NCI-H2107 treated with DMSO at 0.1 percent for 48 hours (cell line): ENCODE data around the gene TPSD1.
"Not testable (repeated sequence)": the region's sequence is repeated elsewhere in the genome, so short reads cannot be mapped to it uniquely, and the experiment has no call there.

Experiments used
- DNase-seq: peaks from one replicate; lab custom pipeline; 2025; ENCODE audit not compliant: unreplicated experiment; lab: John Stamatoyannopoulos, UW

The TPSD1 gene

GRCh38 chr16:1220841-1221627, 34.8 kb upstream of the TPSD1 start:
- no peak for DNase-seq

DNA sequence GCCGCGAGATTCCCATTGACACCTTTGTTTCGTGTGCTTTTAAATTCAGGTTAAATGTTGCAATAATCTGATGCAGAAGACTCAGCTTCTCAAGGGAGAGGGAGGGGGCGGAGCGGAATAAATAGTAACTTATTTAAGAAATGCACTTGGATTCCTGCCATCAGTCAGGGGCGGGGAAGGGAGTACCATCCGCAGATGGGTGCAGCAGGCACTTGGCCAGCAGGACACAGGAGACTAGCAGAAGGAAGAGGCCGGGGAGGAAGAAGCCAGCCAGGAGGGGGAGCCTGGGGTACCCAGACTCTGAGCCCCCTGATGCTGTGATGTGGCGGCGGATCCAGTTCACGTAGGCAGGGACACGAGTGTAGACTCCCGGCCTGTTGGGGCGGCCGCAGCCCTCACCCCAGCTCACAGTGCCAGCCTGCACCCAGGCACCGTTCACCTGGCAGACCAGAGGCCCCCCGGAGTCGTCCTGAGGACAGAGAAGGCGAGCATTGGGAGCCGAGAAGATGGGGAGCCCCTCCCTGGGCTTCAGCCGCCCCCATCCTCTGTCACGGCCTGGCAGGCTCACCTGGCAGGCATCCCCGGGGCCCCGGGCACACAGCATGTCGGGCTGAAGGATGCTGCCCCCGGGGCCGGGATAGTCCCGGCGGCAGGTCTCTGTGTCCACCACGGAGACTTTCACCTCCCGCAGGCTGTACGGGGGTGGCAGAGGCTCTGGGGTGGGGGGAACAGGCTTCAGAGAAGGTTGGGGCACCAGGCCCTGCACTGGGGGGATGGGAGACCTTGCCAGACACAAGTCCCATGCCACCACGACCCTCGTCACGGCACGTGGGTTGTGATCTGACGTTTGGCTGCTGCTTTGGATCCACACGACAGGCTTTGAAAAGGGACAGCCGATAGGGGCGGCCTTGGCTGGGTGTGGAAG, 34.0 kb upstream of the TPSD1 start:
- DNase-seq: no peak

- no peak for DNase-seq
Observed at GRCh38 chr16:1222553-1223354, 33.1 kb upstream of the TPSD1 start.

DNA sequence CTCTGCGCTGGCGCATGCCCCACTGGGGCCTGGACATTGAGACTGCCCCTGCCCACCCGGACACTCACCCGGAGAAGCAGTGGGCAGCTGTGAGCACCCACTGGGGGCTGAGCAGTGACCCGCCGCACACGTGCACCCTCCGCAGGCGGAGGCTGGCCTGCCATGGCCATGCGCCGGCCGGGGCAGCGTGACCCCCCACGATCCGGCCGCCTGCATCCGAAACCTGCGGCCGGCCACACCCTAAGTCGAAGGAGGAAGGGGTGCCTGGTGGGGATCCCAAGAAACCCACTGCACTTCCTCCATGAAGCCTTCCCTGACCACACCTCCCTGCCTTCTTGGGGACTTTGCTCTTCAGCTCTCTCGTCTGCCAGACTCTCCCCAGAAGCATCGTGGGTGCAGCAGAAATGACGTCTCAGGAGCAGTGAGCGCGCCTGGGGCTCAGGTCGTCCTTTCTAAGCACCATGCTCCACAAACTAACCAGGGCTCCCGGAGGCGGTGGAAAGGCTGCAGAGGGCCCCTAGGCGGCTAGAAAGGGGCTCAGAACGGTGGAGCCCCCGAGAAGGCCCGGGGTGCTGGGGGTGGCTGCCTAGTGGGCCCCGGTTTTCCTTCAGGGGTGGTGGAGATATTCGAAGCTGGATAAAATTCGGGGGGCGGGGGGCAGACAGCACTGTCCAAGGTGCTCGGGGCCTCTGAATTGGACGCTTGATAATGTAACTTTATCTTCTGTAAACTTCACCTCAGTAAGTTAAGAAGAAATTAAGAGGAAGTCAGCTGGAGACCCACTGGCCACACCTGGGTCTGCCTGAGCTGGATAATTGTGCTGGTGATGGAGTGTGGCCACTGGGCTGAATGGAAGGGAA, 32.3 kb upstream of the TPSD1 start:
- DNase-seq: no peak

- DNase-seq: no peak
Observed at GRCh38 chr16:1224558-1224957, 31.3 kb upstream of the TPSD1 start.

DNA sequence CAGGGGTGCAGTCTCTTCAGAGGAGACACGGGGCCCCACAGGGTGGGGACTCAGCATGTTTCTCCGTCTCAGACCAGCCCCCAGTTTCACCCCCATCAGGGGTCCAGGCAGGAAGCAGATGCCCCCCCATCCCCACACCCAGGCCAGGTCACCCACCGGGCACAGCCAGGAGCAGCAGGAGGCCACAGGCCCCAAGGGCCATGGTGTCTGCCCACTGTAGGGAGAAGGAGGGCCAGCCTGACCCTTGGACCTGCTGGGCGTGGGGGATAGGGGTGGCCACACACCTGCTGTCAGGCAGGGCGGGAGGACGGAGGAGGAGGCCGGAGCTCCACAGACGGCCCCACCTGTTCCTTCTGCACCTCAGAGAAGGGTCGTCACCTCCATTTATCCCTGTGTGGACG, 30.8 kb upstream of the TPSD1 start, which contains the start of gene TPSG1:
Gene TPSG1, minus strand, starts transcription at position 218 of the 401 bp plus-strand sequence. Its CDS starts 16 bp downstream, at position 202.
- DNase-seq: no peak

- DNase-seq: not testable (repeated sequence)
Observed at GRCh38 chr16:1225728-1226311, 30.0 kb upstream of the TPSD1 start.

GRCh38 chr16:1226692-1227091, 29.2 kb upstream of the TPSD1 start:
- not testable (repeated sequence) for DNase-seq

DNA sequence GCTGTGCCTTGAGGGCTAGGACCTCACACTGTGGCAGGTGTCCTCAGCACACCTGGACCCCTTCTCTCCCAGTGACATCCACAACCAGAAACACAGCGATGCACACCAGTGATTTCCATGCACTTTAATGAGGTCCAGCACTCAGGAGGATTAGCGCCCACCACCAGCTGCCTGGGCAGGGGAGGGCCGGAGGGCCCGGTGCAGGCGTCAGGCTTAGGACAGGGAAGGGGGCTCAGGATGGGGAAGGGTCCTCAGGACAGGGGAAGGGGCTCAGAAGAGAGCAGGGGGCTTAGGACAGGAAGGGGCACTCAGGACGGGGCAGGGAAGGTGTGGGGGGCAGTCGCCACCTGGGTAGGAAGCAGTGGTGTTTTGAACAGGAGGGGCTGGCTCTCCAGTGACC, 27.6 kb upstream of the TPSD1 start:
- not testable (repeated sequence) for DNase-seq

DNA sequence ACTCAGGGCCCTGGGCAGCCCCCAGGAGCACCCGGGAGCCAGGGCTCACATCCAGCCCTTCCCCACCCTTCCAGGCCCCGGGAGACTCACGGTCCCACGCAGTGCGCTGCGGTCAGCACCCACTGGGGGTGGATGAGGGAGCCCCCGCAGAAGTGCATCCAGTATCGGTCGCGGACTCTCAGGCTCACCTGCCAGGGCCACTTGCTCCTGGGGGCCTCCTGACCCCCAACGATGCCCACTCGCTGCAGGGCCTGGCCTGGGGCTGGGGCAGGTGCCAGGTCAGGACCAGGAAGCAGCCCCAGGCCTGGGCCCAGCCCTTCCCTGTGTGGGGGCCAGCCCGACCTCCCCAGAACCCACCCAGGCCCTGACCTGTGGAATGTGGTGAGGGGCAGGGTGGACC, 26.4 kb upstream of the TPSD1 start:
- not testable (repeated sequence) for DNase-seq

DNA sequence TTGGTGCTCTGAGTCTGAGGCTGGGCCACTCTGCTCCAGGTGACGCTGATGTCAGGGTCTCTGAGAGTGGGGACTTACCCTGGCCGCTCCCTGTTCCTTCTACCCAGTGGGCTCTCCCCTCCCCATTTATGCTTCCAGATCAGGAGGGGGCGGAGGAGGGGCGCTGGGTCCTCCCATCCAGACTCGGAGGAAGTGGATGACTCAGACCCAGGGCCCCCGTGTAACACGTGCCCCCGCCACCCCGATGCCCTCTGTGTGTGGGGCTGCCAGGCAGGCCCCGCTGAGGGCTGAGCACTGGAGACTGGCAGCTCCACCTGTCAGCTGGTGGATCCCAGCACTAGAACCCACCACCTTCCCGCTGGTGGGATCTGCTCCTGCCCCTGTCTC, 25.8 kb upstream of the TPSD1 start, which contains the start of gene TPSB2:
Gene TPSB2, minus strand, starts transcription at position 101 of the 387 bp plus-strand sequence. CDS start 233 bp downstream, outside the sequence.
- not testable (repeated sequence) for DNase-seq

DNA sequence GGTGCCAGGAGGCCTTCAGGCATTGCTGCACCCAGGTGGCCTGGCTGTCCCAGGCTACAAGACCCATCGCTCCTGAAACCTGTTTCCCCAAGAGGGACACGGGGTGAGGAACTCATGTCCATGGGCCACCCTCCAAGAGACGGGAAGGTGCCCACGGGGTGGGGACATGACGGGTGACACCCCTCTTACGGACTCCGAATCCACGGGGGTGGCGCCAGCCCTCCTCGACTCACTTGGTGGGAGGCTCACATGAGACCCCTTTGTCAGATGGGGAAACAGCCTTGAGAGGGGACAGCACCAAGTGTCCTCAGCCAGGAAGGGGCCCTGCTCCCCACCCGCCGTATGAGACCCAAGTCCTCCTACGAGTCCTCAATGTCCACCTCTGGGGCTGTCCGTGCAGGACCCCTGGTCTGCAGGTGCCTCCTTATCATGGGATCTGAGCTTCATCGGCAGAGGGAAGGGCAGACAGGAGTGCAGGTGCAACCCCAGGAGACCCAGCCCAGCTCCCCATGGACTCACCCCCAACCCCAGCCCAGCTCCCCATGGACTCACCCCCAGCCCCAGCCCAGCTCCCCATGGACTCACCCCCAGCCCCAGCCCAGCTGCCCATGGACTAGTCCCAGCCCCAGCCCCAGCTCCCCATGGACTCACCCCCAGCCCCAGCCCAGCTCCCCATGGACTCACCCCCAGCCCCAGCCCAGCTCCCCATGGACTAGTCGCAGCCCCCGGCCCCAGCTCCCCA, 25.2 kb upstream of the TPSD1 start:
- not testable (repeated sequence) for DNase-seq

- DNase-seq: not testable (repeated sequence)
Observed at GRCh38 chr16:1231301-1231700, 24.6 kb upstream of the TPSD1 start.

DNA sequence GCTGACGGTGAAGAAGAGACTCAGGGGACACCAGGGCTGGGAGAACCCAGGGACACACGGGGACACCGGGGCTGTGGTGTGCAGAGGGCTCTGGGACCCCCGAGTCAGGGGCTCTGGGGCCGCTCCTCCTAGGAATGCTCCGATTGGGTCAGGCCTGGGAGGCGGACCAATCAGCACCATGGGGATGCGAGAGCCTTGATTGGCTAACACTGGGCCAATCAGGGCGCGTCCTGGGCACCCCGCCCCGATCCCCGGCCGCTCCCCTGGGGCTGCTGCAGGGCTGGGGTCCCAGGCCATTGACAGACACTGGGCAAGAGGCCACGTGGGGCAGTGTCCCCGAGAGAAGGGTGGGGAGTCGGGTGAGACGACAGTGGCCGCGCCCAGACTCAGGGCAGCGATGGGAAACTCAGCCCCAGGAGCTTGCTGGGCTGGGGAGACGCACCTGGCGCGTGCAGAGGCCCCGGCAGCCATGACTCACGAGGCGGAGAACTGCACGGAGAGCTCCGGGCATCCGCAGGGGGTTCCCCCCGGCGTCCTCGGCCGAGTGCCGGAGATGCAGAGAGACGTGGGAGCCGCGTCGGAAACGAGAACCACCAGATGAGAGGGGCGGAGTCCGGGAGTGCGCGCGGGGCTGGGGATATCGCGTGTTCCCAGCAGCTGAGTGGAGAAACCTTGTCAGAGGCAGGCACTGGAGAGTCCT, 23.7 kb upstream of the TPSD1 start:
- DNase-seq: not testable (repeated sequence)

GRCh38 chr16:1236659-1237058, 19.2 kb upstream of the TPSD1 start:
- DNase-seq: not testable (repeated sequence)

DNA sequence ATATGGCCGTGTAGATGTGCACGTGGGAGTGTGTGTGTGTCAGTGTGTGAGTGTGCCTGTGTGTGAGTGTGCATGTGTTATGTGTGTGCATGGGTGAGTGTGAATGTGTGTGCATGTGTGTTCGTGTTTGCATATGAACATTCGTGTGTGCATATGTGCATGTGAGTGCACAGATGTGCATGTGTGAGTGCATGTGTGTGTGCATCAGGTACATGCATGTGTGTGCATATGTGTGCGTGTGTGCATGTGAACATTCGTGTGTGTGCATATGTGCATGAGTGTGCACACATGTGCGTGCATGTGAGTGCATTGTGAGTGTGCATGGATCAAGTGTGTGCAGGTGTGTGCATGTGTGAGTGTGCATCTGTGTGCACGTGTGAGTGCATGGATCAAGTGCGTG, 17.9 kb upstream of the TPSD1 start:
- DNase-seq: no peak

GRCh38 chr16:1238909-1239308, 17.0 kb upstream of the TPSD1 start:
- DNase-seq: not testable (repeated sequence)

DNA sequence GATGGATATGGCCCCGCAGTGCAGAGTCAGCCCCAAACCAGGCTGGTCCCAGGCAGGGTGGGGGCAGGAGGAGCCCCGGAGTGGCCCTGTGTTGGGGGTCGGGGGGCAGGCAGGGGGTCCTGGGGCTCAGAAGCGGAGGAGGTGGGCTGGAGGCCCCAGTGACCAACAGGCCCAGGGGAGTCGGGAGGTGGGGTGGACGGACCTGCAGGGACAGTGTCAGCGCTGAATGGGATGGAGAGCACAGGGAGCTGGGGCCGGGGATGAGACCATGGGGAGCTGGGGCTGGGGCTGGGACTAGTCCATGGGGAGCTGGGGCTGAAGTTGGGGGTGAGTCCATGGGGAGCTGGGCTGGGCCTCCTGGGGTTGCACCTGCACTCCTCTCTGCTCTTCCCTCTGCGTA, 16.3 kb upstream of the TPSD1 start:
- not testable (repeated sequence) for DNase-seq
